Measurements from ENCODE around the gene POLR3K.

The POLR3K gene

DNA sequence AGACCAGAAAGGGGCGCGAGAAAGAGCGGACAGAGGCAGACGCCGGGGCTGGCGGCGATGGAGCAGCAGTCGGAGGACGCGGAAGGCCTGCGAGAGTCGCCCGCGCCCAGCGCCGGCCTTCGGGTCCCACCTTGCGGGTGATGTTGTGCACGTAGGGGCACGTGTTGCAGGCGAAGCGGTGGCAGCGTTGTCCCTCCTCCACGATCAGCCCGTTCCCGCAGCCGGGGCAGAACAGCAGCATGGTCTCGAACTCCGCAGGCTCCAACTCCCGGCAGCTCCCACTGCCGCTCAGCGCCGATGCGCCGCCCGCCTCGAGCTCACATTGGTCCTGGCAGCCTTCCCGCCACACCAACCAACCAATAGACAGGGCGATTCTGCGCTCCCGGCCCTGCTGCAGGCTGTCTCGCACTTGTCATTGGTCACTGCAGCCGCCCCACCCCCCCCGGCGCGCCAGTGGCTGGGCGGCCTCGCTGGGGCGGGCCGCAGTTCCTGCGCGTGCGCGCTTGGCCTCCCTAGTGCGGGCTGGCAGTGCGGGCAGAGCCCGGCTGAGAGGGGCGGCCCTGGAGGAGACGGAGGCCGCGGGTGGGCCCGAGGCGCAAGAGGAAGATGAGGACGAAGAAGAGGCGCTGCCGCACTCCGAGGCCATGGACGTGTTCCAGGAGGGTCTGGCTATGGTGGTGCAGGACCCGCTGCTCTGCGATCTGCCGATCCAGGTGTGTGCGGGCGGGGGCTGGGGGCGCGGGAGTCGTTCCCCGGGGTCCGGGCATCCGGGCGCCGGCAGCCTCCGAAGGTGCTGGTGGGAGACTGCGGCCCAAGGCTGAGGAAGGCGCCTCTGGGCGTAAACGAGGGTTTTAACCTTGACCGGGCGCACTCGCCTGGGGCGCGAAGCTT, at the start of gene POLR3K, which contains the start of gene SNRNP25:
POLR3K (minus strand) TSS at position 263 of the 891 bp plus-strand sequence; CDS start at position 241, 22 bp downstream.
SNRNP25 (plus strand) TSS at position 483 of the 891 bp plus-strand sequence; CDS start at position 672, 189 bp downstream.
- peak; percentile 95 to 97 for DNase-seq

DNA sequence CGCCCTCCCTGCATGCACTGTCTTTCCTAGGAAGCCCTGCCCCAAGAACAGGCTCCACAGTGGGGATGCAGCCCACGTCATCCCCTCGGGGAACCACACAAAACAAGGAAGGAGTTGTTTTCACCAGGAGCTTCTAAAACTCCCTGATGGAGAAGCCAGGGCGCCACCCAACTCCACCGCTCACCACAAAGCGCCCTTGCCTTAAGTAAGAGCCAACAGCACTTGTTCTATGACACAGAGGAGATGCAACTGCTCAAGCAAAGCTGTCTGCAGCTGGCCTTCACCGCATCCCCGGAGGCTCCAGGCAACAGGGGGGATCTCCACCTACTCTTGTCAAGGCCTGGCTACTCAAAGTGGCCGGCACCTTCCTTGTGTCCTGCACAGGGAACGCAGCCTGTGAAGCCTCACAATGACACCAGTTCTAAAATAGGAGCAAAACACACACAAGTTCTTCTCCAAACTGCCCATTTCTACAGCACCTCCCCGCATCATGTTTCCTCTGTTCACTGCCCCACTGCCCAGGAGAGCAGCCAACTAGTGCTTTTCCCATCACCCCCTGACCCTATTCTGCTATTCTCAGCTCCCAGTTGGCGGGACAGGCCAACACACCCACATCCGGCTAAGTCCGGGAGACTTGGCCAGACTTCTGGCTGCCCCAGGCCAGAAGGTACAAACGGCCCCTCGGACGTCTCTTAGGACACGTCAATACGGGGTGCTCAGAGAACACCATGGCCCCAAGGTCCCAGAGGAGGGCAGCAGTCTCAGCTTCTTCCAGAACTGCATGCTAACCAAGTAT, 48.9 kb upstream of the POLR3K start:
- no peak for DNase-seq

DNA sequence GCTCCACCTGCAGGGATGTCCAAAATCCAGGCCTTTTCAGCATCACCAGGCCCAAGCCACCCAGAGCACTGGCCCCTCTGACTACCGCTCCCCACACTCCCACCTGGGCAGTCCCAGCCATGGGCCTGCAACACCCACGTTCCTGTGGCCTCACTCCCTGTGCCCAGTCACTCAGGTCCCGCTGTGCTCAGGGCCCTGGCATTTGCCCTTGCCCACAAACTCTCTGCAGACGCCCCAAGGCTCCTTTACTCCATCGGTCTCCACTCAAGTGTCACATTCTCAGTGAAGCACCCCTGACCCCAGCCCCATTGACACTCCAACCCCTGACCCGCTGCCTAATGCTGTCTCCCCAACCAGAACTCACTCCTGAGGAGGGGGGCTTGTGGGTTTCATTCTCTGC, 48.2 kb upstream of the POLR3K start:
- no peak for DNase-seq

DNA sequence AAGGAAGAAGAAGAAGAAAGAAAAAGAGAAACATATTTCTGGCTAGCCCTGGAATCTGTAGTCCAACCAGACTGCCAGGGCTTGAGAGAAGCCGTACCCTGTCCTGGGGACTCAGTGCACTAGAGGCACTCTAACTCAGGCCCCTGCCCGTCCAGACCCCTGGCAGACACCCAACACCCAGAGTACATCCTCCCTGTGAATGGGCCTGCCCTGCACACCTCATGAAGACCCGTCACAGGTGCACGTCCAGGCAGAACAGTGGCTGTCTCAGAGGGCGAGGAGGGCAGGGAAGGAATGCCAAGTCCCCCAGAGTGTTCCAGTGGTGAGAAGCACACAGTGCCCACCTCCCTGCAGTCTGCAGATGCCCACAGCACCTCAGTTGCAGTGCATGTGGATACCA, 47.6 kb upstream of the POLR3K start:
- DNase-seq: no peak

DNA sequence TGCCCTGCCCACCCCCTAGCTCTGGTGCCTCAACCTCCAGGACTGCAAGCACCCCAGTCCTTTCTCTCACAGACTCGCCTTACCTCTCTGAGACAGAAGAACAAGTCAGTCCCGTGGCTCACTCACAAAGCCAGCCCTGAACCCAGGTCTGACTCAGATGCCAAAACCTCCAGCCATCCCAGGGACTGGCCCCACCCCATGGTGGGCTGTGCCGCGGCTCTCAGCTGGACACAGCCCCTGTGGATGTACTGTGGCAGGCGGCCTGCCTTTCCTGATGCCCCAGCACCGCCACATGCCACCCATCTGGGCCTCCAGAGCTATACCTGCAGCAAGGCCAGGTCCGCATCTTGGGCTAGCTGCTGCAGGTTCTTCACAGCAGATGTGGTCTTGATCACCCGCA, 44.4 kb upstream of the POLR3K start:
- no peak for DNase-seq

DNA sequence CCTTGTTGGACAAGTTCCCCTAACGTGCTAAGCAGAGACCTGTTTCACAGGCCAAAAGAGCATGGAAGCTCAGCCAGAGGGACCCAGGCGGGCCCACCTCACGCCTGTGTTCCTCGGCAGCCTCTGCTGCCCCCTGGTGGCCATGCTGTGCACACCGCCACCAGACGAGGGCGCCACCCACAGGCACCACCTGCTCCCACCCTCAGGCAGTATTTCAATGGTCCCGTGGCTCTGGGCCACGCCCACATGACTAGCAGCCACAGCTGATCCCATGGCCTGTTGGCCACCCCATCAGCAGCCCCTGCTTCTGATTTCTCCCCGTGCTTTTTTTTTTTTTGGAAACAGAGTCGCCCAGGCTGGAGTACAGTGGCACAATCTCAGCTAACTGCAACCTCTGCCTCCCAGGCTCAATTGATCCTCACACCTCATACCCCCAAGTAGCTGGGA, 43.5 kb upstream of the POLR3K start:
- DNase-seq: peak; percentile 79 to 82

DNA sequence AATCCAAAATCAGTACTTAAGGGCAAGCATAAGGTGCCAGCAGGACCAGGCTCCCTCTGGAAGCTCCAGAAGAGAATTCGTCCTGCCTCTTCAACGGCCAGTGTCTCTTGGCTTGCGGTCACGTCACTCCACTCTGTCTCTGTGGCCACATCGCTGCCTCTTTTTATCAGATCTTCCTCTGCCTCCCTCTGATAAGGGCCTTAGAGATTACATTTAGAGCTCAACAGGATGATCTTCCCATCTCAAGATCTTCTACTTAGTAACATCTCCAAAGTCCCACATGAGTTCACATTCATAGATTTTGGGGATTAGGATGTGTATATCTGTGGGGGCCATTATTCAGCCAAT, 41.5 kb upstream of the POLR3K start:
- no peak for DNase-seq

DNA sequence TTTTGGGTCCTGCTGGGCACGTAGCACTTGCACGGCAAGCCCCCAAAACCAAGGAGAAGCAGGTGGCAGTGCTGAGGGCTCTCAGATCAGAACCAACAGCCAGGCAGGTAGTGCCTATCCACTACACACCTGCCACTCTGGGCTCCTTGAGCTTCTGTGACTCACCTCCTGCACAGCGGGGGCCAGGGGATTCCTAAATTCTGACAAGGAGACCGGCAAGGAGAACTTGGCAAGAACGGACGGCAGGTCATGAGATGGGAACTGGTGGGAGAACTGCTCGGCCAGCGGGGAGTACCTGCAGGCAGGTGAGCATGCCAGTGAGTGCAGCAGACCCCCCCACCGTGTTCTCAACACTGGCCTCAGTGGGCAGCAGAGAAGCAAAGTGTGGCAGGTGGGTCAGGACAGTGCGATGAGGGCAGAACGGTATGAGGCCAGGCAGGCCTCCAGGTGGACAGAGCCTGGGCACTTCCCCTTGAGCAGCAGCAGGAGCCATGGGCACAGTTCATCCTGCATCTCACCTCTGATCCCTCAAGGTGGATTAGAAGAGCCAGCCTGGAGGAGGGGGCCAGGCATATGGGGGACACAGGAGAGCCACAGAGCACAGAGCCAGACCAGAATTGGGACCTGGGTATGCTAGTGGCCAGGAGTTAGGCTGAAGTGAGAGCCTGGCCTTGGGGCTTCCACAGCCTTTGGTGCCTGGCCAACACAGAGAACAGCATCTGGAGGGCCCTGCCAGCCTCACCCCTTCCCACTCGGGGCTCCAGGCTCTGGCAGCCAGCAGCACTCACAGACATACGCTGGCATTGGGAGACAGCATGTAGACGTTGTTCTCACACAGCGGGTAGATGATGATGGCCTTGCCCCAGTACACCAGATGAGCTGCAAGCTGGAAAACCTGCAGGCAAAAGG, 39.3 kb upstream of the POLR3K start:
- DNase-seq: no peak

DNA sequence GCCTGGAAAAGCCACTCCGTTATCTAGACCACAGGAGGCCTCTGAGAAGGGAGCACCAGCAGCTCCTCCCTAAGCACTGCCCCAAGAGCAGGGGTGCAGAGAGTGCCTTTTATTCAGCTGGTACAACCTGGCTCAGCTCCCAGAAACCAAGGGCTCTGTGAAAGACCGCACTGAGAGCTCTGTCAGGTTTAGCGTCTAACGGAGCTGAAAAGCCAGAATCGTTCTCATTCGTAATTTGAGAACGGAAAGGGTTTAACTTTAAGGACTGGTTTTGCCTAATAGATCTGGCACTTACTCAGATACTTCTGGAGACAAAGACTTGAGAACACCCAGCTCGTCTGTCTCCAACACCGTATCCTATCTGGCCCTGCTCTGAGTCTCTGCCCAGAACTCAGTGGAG, 38.1 kb upstream of the POLR3K start:
- no peak for DNase-seq

DNA sequence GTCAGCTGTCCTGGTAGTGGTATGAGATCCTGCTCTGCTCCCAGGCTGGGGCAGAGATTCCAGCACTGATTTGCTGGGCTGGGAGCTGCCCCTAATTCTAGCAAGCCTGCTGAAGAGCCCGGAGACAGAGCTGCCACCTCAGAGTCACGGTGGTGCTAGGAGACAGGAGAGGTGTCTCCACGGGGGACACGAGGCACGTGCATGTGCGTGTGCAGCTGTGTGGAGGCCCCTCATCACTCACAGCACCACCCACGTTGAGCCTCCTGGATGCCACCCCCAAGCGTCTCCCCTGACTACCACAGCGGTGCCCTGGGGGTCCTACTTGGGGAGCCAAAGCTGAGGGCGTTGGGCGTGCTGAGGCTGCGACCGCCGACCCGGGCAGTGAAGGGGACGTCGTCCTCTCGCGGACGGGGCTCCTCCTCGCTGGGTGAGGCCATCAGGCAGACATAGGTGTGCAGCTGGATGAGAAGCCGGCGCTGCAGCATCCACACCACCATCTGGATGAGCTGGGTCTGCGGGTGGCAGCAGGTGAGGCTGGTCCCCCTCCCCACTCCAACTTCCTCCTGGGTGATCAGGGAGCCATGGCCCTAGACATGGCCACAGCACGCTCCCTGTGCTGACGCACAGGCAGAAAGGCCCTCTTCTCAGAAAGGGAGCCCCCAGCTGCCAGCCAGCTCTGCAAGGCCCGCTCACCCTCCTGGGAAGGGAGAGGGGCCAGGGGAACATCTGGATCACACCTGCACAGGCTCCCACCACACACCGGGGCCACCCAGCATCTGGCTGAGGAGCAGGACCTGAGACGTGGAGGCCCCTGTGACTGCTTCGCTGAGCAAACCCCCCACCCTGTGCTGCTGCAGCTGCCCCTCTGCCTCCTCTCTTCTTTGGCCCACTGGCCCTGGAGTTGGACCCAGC, 36.2 kb upstream of the POLR3K start:
- no peak for DNase-seq

DNA sequence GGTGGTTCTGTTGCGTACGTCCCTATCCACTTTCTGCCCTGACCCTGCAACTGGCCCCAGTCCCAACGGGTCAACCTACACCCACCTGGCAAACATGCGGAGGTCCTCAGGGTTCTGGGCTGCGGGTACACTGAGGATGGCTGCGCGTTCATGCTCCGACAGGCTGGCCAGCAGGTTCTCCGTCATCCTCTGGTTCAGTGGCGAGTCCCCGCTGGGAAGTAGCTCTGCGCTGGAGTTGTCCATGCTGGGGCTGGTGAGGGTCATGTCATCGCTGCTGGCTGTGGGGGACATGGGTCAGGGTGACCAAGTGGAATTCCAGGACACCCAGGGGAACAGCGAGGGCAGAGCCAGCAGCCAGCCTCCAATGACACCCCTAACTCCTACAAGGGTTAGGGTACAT, 35.2 kb upstream of the POLR3K start:
- no peak for DNase-seq

DNA sequence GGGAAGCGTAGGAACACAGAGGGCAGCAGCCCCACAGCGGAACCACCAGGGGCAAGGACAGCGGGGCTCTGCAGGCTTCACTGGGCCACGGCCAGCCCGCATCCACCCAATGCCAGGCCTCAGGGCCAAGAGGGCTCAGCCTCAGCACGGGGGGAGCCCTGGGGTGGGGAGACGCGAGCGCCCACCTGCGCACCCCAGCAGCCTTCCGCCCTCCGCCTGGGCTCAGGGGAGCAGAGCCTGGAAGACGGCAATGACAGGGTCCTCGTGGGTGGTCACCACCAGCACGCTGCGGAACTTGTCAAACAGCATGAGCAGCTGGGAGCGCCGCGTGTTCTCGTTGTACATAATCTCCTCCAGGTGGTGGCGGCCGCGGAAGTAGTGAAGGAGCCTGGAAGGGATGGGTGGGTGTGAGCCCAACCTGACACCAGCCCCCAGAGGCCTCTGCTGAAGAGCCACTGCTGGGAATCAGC, 33.1 kb upstream of the POLR3K start:
- no peak for DNase-seq

DNA sequence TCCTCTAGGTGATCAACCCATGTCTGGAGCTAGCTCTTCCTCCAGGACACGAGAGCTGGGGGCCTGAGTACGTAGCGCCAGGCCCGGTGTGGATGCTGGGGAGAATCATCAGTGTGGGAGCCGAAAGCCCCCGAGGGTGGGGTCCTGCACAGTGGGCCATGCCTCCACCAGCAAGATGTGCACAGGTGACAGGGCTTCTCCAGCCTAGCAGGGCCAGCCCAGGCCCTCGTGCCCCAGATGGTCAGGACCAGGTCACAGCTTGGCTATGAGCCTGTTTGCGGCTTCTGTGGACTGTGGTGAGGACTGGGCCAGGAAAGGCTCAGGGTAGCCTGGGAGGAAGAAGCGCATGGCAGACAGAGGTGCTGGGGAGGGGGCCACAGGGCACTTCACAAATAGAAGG, 32.5 kb upstream of the POLR3K start:
- no peak for DNase-seq

DNA sequence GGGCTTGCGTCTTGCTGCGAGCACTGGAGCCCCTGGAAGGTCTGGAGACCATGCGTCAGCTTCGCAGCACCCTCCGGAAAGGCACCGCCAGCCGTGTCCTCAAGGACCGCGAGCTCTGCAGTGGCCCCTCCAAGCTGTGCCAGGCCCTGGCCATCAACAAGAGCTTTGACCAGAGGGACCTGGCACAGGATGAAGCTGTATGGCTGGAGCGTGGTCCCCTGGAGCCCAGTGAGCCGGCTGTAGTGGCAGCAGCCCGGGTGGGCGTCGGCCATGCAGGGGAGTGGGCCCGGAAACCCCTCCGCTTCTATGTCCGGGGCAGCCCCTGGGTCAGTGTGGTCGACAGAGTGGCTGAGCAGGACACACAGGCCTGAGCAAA, 32.0 kb upstream of the POLR3K start:
- DNase-seq: no peak

DNA sequence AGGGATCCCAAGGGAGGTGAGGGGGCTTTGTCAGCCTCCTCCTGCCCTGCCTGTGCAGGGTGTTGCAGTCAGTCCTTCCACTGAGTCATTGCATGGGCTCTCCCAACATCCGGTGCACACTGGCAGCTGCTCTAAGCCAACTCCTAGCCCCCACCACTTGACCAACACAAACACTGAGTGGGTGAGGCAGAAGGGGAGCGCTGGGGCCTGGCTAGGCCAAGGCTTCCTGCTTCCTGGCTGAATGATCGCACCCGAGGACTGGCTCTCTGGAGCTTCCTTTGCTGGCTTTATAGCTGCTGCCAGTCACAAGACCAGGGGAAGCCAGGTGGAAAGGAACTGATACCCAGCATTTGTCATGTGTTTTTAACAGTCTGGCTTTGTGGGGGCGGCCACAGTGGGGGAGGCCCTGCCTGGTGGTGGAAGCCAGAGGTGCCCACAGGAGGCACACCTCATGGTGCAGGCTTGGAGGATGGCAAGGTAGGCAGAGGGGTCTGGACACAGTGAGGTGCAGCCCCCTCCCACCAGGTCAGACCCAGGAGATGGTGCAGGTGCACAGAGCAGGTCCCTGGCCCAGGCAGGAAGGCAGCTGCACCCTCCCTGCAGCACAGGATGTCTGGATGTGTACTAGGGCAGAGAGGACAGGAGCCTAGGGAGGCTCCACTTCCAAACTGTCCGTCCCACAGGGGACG, 31.5 kb upstream of the POLR3K start:
- peak; percentile 91 to 95 for DNase-seq

DNA sequence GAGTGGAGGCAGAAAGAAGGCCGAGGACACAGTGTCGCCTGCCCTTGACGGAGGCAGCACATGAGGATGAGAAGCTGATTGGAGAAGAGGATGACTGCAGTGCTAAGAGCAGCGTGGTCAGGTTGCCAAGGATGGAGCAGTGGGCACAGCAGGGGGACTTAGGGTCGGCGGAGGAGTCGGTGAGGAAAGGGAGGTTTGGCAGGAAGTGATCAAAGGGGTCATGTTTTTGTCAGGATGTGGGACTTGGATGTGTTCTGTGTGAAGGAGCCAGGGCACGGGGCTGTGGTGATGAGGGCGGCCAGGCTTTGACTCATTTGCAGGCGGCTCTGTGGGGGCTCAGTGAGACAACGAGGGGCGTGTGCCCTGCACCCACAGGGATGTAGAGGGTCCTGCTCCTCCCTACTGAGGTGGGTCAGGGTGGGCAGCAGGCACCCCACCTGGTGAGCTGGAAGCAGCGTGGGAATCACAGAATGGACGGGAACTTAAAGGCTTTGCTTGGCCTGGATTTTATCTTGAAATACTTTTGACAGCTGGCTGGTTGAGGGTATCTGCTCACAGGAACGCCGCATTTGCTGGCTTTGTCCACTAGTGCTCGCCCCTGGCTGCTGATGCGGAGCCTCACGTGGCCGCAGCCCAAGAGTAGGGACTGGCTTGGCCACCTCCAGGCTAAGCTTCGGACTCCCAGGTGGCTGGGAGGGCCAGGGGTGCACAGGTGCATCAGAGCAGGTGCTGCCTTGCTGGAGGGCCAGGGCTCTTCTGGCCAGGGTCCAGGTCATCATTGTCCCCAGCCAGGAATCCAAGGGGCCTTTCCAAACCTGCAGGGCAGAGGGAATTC, 30.6 kb upstream of the POLR3K start:
- DNase-seq: peak; percentile 60 to 69

DNA sequence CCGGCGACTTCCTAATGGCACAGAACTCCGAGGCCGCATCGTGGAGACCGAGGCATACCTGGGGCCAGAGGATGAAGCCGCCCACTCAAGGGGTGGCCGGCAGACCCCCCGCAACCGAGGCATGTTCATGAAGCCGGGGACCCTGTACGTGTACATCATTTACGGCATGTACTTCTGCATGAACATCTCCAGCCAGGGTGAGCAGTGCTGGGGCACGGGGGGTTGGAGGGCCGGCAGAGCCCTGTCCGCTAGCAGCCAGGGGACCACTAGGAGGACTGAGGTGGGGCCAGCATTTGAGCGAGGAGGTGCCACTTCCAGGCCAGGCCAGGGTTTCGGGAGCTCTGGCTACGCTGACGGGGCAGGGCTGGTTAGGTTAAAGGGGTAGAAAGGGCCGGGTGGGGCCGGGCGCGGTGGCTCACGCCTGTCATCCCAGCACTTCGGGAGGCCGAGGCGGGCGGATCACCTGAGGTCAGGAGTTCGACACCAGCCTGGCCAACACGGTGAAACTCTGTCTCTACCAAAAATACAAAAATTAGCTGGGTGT, 29.7 kb upstream of the POLR3K start:
- no peak for DNase-seq

DNA sequence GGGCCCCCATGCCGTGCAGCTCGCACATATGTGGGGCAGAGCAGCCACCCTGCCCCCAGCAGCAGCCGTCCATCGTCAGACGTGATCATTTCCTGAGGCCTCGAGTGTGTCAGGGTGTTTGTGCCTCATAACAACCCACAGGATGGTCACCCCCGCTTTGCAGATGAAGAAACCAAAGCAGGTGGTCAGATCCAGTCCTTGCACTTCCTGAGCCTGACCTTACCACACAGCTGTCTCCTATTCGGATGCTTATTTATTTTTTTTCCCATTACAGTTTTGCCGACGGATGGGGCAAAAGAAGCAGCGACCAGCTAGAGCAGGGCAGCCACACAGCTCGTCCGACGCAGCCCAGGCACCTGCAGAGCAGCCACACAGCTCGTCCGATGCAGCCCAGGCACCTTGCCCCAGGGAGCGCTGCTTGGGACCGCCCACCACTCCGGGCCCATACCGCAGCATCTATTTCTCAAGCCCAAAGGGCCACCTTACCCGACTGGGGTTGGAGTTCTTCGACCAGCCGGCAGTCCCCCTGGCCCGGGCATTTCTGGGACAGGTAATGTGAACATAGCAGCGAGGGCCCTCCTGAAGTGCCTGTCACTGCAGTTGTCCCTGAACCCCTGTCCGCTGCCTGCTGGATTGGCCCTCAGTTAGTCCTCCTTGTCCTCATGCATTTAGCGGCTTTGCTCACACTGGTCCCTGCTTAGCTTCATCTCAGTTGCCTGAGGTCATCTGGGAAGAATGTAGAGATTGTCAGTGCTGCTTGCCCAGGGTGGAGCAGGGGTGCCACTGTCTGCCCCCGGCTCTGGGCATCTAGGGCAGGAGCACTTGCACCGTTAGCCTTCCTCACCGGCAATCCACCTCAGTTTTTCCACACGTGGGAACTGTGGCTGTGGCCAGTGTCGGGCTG, 26.0 kb upstream of the POLR3K start:
- DNase-seq: no peak
